Measurements from ENCODE around the gene RHOU. TPM values are rescaled to one million over a fixed set of nuclear protein-coding genes. Genes with fewer than 3 reads are reported as not detected.

Gene RHOU
- polyA plus RNA-seq, 3 donors = 16.7 to 18.4 (median 17.0) TPM

DNA sequence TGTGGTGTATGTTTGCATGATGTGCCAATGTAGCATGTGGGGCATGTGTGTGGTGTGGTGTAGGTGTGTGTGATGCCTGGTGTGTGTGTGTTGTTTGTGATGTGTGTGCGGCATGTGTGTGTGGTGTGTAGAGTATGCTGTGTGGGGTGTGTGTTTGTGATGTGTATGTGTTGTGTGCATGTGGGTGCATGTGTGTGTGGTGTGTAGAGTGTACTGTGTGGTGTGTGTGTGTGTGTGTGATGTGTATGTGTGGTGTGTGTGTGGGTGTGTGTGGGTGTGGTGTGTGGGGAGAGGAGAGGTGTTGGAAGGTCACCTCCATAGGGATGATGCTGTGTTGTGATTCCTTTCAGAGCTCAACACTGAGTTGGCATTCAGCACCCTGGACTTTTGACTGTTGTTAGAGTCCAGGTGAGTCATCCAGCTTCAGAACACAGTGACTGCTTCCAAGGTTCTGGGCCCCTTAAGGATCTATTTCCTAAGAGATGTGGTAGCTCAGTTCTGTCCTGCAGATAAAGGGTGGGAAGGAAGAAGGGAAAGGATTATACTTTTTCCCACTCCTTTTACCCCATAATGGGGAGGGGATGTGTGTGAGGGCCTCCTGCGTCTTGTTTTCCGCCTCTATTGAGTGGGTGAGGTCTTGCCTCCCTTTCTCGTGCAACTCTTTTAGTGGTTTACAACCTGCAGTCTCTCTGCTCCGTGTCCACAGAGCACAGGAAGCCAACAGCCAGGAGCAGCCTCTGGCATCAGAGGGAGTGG, 47.6 kb downstream of the RHOU start:
- no peak for DNase-seq (ENCODE audit: low read depth in 3 of 3, low spot score in 2 of 3)

GRCh38 chr1:228783418-228784040, 48.2 kb downstream of the RHOU start:
- no peak for DNase-seq (ENCODE audit: low read depth in 3 of 3, low spot score in 2 of 3)

DNA sequence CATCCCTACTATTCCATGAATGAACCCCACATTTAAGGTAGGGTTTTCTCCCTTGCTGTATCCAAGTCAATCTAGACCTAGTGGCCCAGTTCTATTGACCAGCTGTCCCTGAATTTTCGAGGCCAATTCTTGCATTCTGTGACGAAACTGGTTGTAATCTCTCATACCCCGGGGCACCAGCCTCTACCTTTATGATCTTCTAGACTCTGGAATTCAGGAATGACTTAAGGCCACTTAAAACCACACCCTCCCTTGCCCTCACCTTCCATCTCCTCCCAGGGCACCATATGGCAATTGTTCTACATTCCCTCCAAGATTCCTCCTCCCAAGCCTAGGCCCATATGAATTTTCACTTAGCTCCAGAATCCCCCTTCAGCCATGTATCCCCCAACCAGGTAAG, 48.9 kb downstream of the RHOU start:
- DNase-seq (ENCODE audit: low read depth in 3 of 3, low spot score in 2 of 3) = no peak

- DNase-seq (ENCODE audit: low read depth in 3 of 3, low spot score in 2 of 3) = no peak
Measured at GRCh38 chr1:228785366-228786330, 50.4 kb downstream of the RHOU start.

GRCh38 chr1:228786361-228787129, 51.3 kb downstream of the RHOU start:
- DNase-seq (ENCODE audit: low read depth in 3 of 3, low spot score in 2 of 3) = no peak

GRCh38 chr1:228791791-228792190, 56.5 kb downstream of the RHOU start:
- no peak for DNase-seq (ENCODE audit: low read depth in 3 of 3, low spot score in 2 of 3)

DNA sequence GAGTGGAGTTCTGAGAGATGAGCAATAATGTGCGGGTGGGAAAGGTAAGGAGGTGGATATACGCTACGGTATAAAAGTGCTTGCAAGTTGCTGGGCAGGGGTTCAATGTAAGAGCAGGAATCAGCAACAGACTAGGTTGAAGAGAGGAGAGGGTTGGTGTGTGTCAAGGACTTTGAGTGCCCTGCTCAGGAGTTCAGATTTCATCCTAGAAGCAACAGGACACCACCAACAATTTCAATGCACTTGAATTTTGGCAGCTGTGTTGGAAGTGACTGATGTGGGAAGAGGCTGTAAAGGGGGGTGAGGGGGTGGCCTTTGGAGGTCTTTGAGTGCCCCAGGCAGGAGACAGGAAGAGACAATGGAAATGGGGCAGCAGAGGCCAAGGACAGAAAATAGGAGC, 57.3 kb downstream of the RHOU start:
- no peak for DNase-seq (ENCODE audit: low read depth in 3 of 3, low spot score in 2 of 3)

DNA sequence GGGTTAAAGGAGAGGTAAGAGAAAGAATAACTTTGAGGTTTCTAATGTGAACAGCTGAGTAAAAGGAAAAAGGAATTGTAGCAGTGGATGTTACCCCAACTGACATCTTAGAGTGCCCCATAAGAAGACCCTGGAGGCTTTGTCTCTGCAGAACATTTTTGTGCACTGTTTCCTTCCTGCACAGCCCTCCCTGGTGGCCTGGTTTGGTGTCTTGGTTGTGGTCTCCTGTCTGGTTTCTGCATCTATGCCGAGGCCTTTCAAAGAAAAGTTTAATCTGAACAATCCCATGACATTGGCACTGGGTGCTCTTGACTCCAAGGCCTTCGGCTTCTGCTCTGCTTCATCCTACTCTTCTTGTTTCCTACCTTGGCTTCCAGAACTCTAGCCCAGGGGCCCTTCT, 57.8 kb downstream of the RHOU start:
- DNase-seq (ENCODE audit: low read depth in 3 of 3, low spot score in 2 of 3) = no peak

DNA sequence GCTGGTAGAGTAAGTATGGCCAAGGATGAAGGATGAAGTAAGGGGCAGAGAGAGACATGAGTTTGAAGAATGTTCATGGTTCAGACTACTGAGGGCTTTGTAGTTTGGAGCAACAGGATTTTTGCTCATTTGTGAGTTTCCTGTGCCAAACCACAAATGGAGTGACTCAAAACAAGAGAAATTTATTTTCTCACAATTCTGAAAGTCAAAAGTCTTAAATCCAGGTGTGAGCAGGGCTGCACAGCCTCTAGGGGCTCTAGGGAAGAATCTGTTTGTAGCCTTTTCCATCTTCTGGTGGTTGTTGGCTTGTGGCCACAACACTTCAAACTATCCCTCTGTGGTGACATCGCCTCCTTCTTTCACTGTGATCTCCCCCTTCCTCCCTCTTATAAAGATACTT, 58.9 kb downstream of the RHOU start:
- no peak for DNase-seq (ENCODE audit: low read depth in 3 of 3, low spot score in 2 of 3)

GRCh38 chr1:228794810-228795209, 59.5 kb downstream of the RHOU start:
- no peak for DNase-seq (ENCODE audit: low read depth in 3 of 3, low spot score in 2 of 3)

- no peak for DNase-seq (ENCODE audit: low read depth in 3 of 3, low spot score in 2 of 3)
Measured at GRCh38 chr1:228795596-228795995, 60.3 kb downstream of the RHOU start.

Other genes with a start within 250 kb of the RHOU start
- 10 to 100 TPM; 72.0 to 84.1 (median 78.6) TPM for gene RNF187, start 248.1 kb upstream of the RHOU start, polyA plus RNA-seq (ENCODE audit: insufficient read length in 3 of 3)